Fibroblast of lung (primary cell): Measurements from ENCODE around the gene NCL. TPM values are rescaled to one million over a fixed set of nuclear protein-coding genes. Genes with fewer than 3 reads are reported as not detected.
"Not testable (repeated sequence)": the region's sequence is repeated elsewhere in the genome, so short reads cannot be mapped to it uniquely, and the experiment has no call there.

Experiments
- DNase-seq, 2 donors: peaks; one replicate each; pipeline versions ENCODE4 v3.0.0 to v3.0.0-alpha.2; 2010; ENCODE audit warnings: low read depth in 2 of 2
- H2AFZ ChIP-seq: 2 replicates; pipeline ENCODE4 v1.5.1; 2012; ENCODE audit warnings: low read length, control low read depth, inconsistent platforms
- H3K27ac ChIP-seq: 2 replicates; pipeline ENCODE4 v1.5.1; 2011; ENCODE audit warnings: low read length, control low read depth; ENCODE audit not compliant: insufficient read depth
- H3K27me3 ChIP-seq: 2 replicates; pipeline ENCODE4 v1.5.1; 2011; ENCODE audit warnings: mild to moderate bottlenecking, low read length; ENCODE audit not compliant: control insufficient read depth, insufficient read depth
- H3K36me3 ChIP-seq: 2 replicates; pipeline ENCODE4 v1.5.1; 2011; ENCODE audit warnings: low read length; ENCODE audit not compliant: control insufficient read depth, insufficient read depth
- H3K4me1 ChIP-seq: 2 replicates; pipeline ENCODE4 v1.5.1; 2011; ENCODE audit warnings: low read length; ENCODE audit not compliant: control insufficient read depth, insufficient read depth; ENCODE audit errors: extremely low read depth
- H3K4me2 ChIP-seq: 2 replicates; pipeline ENCODE4 v1.5.1; 2011; ENCODE audit warnings: low read length, control low read depth; ENCODE audit not compliant: insufficient read depth; ENCODE audit errors: extremely low read depth
- H3K4me3 ChIP-seq, 4 experiments: fragments of 200-600 bp in 1 of 4; sonication (generic) in 1 of 4; replicated peaks in 1 of 4; 2 replicates each; pipeline ENCODE4 v1.5.1; 2011 to 2016; ENCODE audit warnings: low read length in 4 of 4, low read depth in 3 of 4, mild to moderate bottlenecking in 3 of 4, control low read depth in 2 of 4, inconsistent platforms in 1 of 4, mixed read lengths in 1 of 4; ENCODE audit not compliant: insufficient read depth in 1 of 4; ENCODE audit errors: control extremely low read depth in 1 of 4
- H3K79me2 ChIP-seq: 2 replicates; pipeline ENCODE4 v1.5.1; 2012; ENCODE audit warnings: mild to moderate bottlenecking, low read length, inconsistent platforms; ENCODE audit not compliant: control insufficient read depth, insufficient read depth
- H3K9ac ChIP-seq: 2 replicates; pipeline ENCODE4 v1.5.1; 2011; ENCODE audit warnings: mild to moderate bottlenecking, low read length, control low read depth; ENCODE audit not compliant: insufficient read depth
- H3K9me3 ChIP-seq: 2 replicates; pipeline ENCODE4 v1.5.1; 2012; ENCODE audit warnings: low read depth, low read length; ENCODE audit not compliant: control insufficient read depth, insufficient read depth
- H4K20me1 ChIP-seq: 2 replicates; pipeline ENCODE4 v1.5.1; 2011; ENCODE audit warnings: low read length; ENCODE audit not compliant: control insufficient read depth, insufficient read depth; ENCODE audit errors: extremely low read depth
- EZH2 ChIP-seq: IDR thresholded peaks from 2 replicates; pipeline ENCODE4 v1.5.1; 2012; ENCODE audit warnings: low read length, control low read depth, mild to moderate bottlenecking; ENCODE audit errors: missing control alignments
- polyA plus RNA-seq, 2 donors: library from polyadenylated mRNA; depleted of rRNA in 1 of 2; stranded (reverse) in 1 of 2; unstranded in 1 of 2; fragments of >200 nt; gene quantifications; 2 replicates each; pipeline ENCODE4 v1.2.1, GENCODE V29; 2011 to 2012; ENCODE audit warnings: missing spikeins in 1 of 2
- total RNA-seq: library from RNA; depleted of rRNA; stranded (reverse); fragments of >200 nt; gene quantifications from 2 replicates; pipeline ENCODE4 v1.2.1, GENCODE V29; 2014
- TF ChIP-seq, protein P1 (sequence below), 2 donors: IDR thresholded peaks in 1 of 2; conservative IDR thresholded peaks in 1 of 2; 1 replicate in 1 of 2; 2 replicates in 1 of 2; pipeline ENCODE4 v1.5.1; 2011 to 2012; ENCODE audit warnings: low read length in 2 of 2, control low read depth in 1 of 2, inconsistent platforms in 1 of 2, low read depth in 1 of 2, mild to moderate bottlenecking in 1 of 2

The NCL gene
- total and polyA plus RNA-seq, 2 donors (not counting 1 experiment from before 2014, with no cell fraction given): 73.5 to 113 TPM

DNA sequence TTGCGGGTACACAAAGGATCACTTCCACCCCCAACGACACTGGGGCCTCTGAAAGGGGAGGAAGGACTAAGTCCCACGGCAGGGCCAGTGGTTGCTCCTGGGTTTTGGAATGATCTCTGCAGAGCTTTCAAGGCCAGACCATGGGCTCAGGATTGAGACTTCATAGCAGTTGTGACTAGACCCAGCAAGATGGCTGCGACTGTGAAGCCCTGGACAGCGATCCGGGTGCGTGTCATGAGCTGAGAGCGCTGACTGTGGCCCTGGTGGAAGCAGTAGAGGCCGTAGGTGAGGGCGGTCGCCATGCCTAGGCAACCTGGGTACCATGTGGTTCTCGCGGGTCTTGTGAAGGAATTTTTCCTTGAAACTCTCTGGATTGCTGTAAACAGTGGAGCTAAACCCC, 27.3 kb downstream of the NCL start:
- H3K27ac ChIP-seq: no peak overlapping the region
- no peaks in the 10 kb centered on the region for H3K79me2 ChIP-seq
- no peak overlapping the region for H3K9ac ChIP-seq
- no peaks in the 10 kb centered on the region for H3K27me3 ChIP-seq
- H3K9me3 ChIP-seq: no peaks in the 10 kb centered on the region
- no peaks in the 10 kb centered on the region for H3K4me1 ChIP-seq
- H3K36me3 ChIP-seq: no peaks in the 10 kb centered on the region
- no peak overlapping the region for H3K4me2 ChIP-seq
- H3K4me3 ChIP-seq: no peak overlapping the region
- DNase-seq: no peak
- H2AFZ ChIP-seq: no peak overlapping the region
- TF ChIP-seq, protein P1, sequence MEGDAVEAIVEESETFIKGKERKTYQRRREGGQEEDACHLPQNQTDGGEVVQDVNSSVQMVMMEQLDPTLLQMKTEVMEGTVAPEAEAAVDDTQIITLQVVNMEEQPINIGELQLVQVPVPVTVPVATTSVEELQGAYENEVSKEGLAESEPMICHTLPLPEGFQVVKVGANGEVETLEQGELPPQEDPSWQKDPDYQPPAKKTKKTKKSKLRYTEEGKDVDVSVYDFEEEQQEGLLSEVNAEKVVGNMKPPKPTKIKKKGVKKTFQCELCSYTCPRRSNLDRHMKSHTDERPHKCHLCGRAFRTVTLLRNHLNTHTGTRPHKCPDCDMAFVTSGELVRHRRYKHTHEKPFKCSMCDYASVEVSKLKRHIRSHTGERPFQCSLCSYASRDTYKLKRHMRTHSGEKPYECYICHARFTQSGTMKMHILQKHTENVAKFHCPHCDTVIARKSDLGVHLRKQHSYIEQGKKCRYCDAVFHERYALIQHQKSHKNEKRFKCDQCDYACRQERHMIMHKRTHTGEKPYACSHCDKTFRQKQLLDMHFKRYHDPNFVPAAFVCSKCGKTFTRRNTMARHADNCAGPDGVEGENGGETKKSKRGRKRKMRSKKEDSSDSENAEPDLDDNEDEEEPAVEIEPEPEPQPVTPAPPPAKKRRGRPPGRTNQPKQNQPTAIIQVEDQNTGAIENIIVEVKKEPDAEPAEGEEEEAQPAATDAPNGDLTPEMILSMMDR (conservative IDR thresholded peaks at IDR 0.05 in 1 of 2, IDR thresholded peaks at IDR 0.05 in 1 of 2; ENCODE audit: low read depth in 1 of 2, low read length in 2 of 2): no peak
- TF ChIP-seq EZH2: no peak
- no peaks in the 10 kb centered on the region for H4K20me1 ChIP-seq

DNA sequence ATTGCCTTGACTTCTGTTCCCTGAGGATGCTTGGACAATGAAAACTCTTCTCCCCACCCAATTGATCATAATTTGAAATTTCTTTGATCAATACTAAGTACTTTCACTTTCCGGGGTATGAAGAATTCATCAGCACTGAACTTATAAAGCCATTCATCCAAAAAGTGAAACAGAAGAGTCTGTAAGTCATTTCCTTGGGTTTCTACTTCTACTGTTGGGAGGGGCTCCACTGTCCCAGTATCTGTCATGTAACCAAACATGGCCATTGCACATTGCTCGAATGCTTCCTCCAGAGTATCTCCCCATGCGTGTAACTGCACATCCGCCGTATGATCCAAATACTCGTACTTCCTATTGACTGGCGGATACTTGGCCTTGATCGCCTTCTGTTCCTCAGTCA, 30.3 kb downstream of the NCL start:
- Histone ChIP-seq H3K9ac (no peak overlapping the region), H3K4me2 (no peak overlapping the region), H3K4me3 (no peak overlapping the region), H4K20me1 (no peaks in the 10 kb centered on the region), H3K27ac (no peak overlapping the region), H3K9me3 (no peaks in the 10 kb centered on the region), H3K27me3 (no peaks in the 10 kb centered on the region), H3K79me2 (no peaks in the 10 kb centered on the region), H3K4me1 (no peaks in the 10 kb centered on the region), H2AFZ (no peak overlapping the region), H3K36me3 (no peaks in the 10 kb centered on the region)
- TF ChIP-seq EZH2: no peak
- TF ChIP-seq, protein P1 (conservative IDR thresholded peaks at IDR 0.05 in 1 of 2, IDR thresholded peaks at IDR 0.05 in 1 of 2; ENCODE audit: low read depth in 1 of 2, low read length in 2 of 2): no peak
- DNase-seq: no peak

DNA sequence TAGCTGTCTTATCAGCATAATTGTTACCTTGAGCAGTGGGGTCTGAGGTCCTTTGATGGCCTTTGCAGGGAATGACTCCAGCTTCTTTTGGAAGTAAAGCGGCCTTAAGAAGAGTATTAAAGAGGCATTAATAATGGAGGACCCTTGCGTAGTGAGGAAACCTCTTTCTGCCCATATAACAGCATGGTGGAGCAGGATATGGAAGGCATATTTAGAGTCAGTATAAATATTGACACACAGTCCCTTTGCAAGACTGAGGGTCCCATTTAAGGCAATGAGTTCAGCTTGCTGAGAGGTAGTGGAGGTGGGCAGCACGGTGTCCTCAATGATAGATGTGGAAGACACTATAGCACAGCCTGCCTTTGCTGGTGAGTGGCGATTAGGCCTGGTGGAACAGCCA, 32.7 kb downstream of the NCL start:
- Histone ChIP-seq H3K79me2 (no peaks in the 10 kb centered on the region), H3K36me3 (no peaks in the 10 kb centered on the region), H3K27ac (no peak overlapping the region), H3K9ac (no peak overlapping the region), H2AFZ (no peak overlapping the region), H3K4me3 (no peak overlapping the region), H3K4me2 (no peak overlapping the region), H3K27me3 (no peaks in the 10 kb centered on the region), H3K9me3 (no peaks in the 10 kb centered on the region), H4K20me1 (no peaks in the 10 kb centered on the region), H3K4me1 (no peaks in the 10 kb centered on the region)
- DNase-seq: no peak
- TF ChIP-seq, protein P1 (conservative IDR thresholded peaks at IDR 0.05 in 1 of 2, IDR thresholded peaks at IDR 0.05 in 1 of 2; ENCODE audit: low read depth in 1 of 2, low read length in 2 of 2): no peak

DNA sequence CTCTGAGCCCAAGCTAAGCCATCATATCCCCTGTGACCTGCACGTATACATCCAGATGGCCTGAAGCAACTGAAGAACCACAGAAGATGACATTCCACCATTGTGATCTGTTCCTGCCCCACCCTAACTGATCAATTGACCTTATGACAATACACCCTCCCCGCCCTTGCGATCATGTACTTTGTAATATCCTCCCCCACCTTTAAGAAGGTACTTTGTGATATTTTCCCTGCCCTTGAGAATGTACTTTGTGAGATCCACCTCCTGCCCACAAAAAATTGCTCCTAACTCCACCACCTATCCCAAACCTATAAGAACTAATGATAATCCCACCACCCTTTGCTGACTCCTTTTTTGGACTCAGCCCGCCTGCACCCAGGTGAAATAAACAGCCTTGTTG, 33.8 kb downstream of the NCL start:
- not testable (repeated sequence) for H3K4me1 ChIP-seq, H3K27me3 ChIP-seq, H3K9ac ChIP-seq, H2AFZ ChIP-seq, H3K4me3 ChIP-seq, H3K79me2 ChIP-seq, H3K27ac ChIP-seq, H3K36me3 ChIP-seq, DNase-seq, H3K4me2 ChIP-seq, H3K9me3 ChIP-seq, H4K20me1 ChIP-seq
